GM18511 (cell line): Measurements from ENCODE around the gene SEC24B.
A peak's percentile ranks its signal among the peaks of the same experiment; 100 is the strongest.
"Not testable (repeated sequence)": the region's sequence is repeated elsewhere in the genome, so short reads cannot be mapped to it uniquely, and the experiment has no call there.

ENCODE experiments used
- ATAC-seq: cut with Tn5 transposase; IDR thresholded peaks from one replicate; pipeline ENCODE4 v1.9.1; 2021; ENCODE audit warnings: mild to moderate bottlenecking, moderate library complexity; ENCODE audit not compliant: unreplicated experiment

Gene SEC24B

DNA sequence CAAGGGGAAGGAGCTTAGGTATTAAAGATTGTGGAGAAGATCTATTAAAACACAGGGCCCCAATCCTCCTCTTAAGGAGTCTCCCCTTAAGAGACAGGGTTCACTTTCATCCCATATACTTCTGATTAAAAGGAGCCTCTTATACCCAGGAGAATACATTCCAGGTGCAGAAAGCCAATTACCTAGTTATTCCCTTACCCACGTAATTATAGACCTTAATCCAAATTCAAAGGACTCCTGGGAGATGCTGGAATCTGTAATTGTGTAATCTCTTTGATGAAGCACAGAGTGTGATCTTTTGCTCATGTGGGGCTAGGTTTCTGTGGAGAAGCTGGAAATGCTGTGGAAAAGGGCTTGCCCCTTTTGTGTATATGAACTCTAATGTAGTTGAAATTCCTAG is 1.4 kb upstream of the SEC24B start:
- no peak for ATAC-seq

DNA sequence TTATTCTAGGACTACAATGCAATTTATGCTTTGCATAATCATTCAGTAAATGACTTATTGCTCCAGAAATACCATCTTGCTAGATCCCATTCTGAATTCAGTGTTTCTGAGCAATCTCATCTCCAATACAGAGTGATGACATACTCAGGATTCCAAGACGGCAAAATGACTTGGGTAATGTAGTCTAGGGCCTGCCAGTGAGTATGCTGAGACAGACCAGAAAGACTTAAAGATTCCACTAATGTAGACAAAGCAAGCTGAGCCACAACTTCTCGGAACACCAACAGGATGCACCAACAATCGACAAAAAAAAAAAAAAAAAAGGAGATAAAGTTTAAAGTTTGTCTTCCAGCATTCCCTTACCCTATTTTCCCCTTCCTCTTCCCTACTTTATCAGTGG is 919 bp upstream of the SEC24B start:
- ATAC-seq, result no peak

DNA sequence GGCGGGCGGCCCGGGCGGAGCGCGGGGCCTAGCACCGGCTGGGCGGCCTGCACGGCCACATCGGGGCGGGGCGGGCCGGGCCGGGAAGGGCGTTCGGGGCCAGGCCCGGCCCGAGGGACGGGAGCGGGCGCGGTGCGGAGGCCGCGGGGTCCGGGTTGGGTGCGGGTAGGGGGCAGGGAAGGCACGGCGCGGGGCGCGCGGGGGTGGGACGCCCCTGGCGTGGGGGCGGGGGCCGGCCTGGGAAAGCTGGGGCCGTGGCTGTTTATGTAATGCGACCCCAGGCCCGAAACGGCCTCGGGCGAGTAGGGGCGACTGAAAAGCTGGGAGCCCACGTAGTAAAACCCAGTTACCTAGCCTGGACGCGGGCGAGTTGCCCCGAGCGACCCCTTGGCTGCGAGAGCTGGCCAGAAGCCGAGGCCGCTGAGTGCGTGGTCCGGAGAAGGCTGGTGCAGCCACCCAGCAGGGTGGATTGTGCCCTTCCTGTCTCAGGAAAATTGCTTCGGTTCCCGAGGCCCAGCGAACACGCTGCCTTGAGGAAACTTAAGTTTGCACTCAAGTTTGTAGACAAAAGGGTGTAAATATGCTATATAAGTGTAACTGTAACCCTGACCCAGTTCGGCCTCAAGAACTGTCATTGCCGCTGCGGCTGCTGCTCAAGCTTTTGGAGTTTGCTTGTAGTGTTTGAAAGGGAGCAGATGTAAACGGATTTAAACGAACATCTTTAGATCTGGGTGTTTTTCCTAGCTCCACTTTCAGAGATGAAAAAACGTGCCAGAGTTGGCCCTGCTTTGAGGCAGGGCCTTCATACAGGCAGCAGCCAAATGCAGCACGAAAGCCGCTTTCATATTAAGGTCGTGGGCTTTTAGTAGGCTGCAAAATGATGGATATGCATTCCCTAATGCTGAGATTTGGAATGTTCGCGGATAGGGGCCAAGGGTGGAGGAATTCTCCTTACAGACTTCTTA is 674 bp downstream of the SEC24B start:
- ATAC-seq, result peak; percentile 53

DNA sequence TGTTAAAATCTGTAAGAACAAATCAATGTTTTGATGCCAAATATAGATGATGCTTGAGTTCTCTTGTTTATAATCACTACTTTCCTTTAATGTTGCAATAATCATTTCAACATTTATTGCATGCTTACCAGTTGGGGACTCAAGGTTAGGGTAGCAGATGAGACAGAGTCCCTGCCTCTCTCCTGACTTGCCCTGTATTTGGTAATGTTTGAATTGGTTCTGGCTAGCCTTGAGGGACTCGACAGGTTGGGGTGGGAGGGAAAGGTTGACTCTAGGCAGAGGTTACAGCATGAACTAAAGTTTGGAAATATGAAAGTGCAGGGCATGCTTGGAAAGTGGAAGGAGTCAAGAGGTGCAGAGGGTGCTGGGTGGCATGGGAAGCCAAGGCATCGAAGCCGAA is 2.0 kb downstream of the SEC24B start:
- no peak for ATAC-seq

DNA sequence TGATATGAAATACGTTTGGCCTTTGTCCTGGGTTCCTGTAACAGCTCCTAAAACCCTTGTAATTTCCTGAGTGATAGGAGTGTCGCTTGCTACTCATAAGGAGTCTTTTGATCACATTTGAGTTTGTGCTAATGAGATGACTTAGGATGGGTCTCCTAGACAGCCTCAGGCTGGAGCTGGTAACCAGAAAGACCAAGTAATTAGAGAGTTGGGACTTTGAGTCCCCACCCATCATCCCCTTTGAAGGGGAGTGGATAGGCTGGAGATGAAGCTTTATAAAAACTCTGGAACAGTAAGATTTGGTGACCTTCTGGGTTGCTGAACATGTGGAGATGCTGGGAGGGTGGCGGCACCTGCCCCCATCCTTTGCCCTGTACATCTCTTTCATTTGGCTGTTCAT is 2.9 kb downstream of the SEC24B start:
- ATAC-seq, result no peak

DNA sequence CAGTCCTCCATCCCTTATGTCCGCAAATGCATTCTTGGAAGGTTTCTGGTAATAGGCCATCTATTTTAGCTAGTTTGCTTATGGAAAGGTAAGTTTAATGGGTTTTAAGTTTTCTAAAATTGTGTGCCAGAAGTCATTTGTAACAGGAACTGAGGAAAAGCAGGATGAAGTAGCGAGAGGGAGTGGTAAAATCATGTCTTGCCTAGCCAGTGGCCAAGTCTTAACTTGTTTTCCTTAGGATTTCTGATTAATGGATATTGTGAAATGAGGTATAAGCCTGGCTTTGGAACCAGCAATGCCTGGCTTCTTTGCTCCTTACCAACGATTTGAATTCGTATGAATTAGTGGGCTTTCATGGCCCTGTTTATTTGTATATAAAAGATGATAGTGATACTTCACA is 7.3 kb downstream of the SEC24B start:
- ATAC-seq, result no peak

DNA sequence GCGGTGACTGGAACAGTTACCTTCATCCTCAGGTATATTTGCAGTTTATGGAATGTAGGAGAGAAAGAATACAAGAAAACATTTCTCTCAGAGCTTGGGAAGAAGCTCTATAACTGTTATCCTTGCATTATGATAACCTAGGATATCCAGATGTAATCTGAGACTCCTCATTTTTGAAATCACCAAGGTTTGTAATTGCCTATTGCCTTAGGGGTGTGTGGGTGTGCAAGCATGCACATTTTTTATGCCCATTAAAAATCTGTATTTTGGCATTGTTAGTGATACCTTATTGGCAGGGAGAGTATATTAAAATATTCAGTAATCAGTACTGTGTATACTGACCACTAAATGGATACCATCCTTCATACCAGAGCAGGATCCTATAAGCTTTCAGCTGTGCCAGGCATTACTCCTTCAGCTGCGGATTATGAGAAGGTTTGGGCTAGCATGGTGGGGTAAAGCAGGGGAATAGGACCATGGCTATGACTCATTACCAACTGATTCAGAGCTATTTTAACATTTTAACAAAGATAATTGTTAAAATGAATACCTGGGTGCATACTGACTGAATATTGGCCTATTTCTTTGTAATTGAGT is 8.3 kb downstream of the SEC24B start:
- no peak for ATAC-seq

DNA sequence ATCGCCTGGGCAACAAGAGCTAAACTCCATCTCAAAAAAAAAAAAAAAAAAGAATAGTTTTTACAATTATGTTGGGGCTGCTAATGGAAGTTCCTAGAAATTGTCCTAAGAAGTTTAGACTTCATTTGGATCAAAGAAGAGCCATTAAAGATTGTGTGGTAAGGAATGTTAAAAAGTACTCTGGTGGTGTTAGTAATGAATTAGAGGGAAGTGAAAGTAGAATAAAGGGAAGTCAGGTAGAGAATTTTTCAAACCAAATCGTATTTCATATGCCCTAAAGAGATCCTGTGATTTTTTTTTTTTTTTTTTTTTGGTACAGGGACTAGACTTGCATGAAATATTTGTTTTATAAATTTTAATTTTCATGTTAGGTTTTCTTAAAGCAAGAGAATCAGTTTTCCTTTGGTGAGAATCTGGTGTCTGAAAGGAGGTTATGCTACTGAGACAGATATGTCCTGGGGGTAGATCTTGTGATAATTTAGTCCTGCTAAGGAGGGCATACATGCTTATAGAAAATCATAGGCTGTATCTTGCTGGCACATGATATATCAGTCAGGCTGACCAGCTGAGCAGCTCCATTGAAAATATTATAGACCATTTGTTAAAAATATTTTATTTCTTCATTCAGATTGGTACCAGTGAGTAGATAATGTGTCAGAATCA is 10.7 kb downstream of the SEC24B start:
- peak; percentile 78 for ATAC-seq

DNA sequence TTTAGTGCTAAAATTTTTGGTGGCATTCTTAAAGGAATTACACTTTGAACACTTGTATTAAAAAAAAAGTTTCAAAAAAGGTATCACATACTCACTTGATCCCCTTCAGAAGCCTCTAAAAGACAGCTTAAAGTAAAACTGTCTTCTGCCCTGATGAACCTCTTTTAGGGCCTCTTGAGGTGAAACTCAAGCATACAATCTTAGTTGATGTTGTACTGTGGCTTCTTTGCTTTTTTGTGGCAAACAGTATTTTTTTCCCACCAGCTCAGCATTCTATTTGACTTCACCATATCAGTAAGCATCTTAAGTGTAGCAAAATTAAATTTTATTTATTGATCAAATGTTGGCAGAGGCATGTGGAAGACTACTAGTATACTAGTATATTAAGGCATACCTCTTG is 13.7 kb downstream of the SEC24B start:
- ATAC-seq, result no peak

DNA sequence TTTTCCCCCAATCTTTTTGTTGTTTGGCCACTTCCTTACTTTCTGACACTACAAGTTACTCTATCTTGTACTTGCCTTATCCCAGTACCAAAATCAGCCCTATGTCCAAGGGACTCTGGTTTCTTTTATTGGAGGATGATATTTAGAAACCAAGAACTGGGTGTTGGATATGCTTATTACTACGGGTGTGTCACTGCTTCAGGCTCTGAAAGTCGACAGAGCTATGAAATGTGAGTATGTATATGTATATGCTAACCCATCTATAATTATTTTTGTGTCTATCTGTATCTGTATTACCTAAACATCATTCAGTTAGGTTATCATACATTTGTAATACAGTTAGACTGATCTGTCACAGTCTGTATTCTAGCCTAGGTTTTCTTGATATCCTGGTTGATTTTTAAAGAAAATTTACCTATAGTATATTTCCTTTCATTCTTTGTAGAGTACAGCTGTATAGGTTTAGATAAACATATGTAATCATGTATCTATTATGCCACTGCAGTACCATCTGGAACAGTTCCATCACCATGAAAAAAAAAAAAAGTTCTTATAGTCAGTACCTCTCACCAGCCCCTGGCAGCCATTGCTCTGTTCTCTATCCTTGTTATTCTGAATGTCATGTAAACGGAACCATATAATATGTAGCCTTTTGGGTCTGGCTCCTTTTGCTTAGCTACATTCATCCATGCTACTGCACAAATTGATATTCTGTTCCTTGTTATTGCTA is 18.1 kb downstream of the SEC24B start:
- ATAC-seq, result no peak

DNA sequence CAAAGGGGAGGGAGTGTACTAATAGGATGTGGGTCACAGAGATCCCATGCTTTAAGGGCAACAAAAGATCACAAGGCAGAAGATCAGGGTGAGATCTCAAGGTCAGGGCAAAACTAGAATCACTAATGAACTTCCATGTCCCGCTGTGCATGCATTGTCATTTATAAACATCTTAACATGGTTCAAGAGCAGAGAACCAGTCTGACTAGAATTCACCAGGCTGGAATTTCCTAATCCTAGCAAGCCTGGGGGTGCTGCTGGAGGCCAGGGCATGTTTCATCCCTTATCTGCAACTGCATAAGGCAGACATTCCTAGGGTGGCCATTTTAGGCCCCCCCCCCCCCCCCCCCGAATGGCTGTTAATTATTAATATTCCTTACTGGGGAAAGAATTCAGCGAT is 19.5 kb downstream of the SEC24B start:
- not testable (repeated sequence) for ATAC-seq

DNA sequence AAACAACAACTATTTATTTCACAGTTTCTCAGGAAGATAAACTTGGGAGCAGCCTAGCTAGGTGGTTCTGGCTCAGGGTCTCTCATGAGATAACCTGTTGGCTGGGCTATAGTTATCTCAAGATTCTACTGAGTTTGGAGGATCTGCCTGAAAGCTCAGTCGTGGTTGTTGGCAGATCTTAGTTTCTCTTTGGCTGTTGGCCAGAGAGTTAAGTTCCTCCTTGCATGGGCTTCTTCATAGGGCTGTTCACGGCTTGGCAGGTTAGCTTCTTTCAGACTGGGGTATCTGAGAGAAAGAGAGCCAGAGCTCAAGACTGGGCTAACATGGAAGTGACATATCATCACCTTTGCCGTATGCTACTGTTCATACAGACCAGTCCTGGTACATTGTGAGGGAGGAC is 28.7 kb downstream of the SEC24B start:
- ATAC-seq, result peak; percentile 77

DNA sequence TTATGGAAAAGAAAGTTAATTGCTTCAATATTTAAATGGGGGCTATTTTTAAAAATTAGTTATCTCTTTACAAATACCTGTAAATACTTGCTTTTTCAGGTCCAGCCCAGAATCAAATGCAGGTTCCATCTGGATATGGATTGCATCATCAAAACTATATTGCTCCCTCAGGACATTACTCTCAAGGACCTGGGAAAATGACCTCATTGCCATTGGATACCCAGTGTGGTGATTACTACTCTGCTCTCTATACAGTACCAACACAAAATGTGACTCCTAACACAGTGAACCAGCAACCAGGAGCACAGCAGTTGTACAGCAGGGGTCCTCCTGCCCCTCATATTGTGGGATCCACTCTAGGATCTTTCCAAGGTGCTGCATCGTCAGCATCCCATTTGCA is 29.2 kb downstream of the SEC24B start:
- ATAC-seq, result no peak

DNA sequence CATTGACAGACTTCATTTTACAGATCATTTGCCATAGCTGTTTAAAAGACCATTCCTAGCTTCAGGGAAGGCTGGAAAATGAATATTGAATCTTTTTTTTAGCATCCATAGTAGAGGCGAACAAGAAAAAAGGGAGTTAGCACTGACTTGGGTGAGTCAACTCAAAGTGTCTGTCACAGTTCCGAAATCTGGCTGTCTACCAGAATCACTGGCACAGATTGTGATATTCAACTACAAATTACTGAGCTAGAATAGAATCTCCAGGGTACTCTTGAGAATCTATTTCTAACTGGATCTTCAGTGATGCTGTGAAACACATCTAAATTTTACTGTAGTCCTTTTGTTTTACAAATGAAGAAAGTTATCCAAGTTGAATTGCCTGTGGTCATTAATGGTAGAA is 31.5 kb downstream of the SEC24B start:
- no peak for ATAC-seq

DNA sequence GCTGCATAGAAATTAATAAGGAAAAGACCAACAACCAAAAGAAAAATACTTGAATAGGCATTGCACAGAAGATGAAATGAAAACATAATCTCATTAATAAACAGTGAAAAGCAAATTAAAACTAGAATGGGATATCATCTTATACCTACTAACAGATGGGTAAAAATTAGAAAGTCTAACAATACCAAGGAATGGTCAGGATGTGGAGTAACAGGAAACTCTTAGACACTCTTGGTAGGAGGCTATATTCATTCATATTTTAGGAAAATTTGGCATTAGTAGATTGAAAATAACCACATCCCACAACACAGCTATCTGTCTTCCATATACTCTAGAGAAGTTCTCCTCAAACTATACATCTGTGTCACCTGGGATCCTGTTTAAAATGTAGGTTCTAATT is 36.3 kb downstream of the SEC24B start:
- no peak for ATAC-seq

DNA sequence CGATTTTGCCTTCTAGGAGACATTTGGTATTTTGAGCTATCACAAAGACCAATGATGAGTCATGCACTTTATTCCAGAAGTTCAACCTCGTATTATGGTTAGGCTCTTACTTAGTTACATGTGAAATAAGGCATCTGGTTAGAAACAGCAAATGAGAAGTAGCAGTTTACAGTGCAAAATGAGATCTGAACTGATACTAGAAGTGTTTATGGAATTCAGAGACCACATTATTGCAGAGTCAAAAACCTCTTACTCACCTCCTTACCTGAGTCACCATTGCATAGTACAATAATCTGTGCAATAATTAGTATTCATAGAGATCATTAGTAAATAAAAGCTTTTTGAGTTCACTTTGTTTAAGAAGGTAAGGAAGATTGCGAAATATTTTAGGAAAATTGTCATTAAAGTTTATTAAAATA is 38.7 kb downstream of the SEC24B start:
- ATAC-seq, result peak; percentile 44

DNA sequence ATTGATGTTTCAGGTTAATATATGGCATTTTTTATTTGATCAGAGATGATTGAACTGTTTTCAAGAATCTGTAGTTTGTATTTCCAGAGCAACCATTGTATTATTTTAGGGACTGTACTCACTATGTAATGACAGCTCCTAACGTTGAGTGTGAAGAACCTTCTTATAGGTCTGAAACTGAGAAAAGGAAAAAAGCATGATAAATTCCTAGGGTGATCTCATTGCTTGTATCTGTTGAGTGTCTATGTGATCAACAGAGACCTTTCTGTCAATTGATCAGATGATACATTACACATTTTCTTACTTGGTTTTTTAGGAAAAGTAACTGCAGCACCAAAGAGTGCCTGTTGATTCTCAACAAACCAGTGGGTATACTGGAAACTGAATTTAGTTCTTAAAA is 40.2 kb downstream of the SEC24B start:
- no peak for ATAC-seq

DNA sequence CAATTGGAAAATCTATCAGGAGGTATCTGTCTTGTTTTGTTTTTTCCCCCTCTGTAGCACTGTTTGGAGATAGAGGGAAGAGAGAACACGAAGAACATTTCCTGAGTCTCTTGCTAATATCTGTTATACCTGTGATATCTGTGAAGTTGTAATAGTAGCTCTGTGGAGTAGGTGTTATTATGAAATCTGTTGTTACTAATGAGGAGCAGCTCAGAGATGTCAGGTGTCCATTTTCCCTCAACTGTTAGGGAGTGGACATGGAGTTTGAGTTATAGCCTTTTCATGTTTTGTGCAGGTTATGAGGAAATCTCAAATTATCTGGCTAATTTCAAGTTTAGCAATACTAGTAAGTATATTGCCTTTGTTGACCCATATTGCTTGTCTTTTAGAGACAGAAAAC is 52.4 kb downstream of the SEC24B start:
- no peak for ATAC-seq

DNA sequence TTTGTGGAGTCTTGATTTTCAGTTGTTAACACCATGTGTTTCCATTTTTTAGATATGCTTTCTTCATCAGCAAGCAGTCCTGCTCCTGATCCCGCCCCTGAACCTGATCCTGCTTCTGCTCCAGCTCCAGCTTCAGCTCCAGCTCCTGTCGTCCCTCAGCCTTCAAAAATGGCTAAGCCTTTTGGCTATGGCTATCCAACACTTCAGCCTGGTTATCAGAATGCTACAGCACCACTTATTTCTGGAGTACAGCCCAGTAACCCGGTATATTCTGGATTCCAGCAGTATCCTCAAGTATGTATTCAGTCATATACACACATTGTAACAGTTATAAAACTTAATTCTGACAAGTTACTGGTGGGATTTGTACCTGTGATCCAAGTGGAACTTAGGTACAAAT is 60.9 kb downstream of the SEC24B start:
- no peak for ATAC-seq

DNA sequence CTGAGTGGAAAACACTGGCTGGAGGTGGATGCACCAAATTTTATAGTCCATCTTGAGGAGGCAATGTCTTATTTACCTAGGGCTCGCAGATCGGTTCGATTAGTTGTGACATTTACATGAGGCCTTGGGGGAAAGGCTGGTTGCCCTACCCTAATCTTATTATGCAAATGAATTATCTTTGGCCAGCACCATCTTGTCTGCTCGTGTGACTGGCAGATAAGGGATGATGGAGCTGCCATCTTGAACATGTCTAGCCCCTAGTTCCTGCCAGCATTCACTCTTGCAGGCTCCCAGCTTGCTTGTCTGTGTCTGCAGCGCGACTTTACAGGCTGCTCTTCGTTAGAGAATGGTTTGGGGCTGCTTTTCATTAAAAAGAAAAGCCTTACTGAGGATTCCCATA is 61.9 kb downstream of the SEC24B start:
- no peak for ATAC-seq

DNA sequence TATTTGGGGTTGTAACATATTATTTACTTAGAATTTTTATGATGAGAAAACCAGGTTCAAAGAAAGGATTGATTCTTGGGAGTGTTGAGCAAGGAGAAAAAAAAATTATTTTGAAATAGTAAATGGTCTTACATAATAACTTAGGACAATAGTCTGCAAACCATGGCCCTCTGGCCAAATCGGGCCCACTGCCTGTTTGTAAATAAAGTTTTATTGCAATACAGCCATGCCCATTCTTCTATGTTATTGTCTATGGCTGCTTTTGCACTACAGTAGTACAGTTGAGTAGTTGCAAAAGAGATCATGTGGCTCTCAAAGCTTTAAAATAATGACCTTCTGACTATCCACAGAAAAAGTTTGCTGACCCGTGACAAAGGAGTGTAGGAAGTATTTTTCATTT is 63.3 kb downstream of the SEC24B start:
- no peak for ATAC-seq
